Astrocyte (in vitro differentiated cells and primary cell): Measurements from ENCODE around the gene VWCE.
"Not testable (repeated sequence)": the region's sequence is repeated elsewhere in the genome, so short reads cannot be mapped to it uniquely, and the experiment has no call there.

Experiments used
- CTCF ChIP-seq: IDR thresholded peaks from 2 replicates; pipeline ENCODE4 v1.5.1; 2011; ENCODE audit warnings: low read depth, mild to moderate bottlenecking, inconsistent platforms, low read length, moderate library complexity; ENCODE audit not compliant: insufficient read depth
- EZH2 ChIP-seq: IDR thresholded peaks from 2 replicates; pipeline ENCODE4 v1.6.1; 2012; ENCODE audit warnings: mild to moderate bottlenecking, low read length, inconsistent platforms; ENCODE audit not compliant: insufficient read depth

GRCh38 chr11:61241526-61241925 lies 53.6 kb downstream of the VWCE start:
- not testable (repeated sequence) for TF ChIP-seq EZH2, CTCF
